NAMALWA (cell line): ENCODE measurements around the gene PLEKHA7.
A peak's percentile ranks its signal among the peaks of the same experiment; 100 is the strongest.

Experiments used
- DNase-seq: peaks from one replicate; pipeline ENCODE4 v3.0.0-alpha.2; 2015; ENCODE audit warnings: low spot score

Gene PLEKHA7

GRCh38 chr11:16805938-16806337 is 208.3 kb downstream of the PLEKHA7 start:
- DNase-seq, result no peak

- DNase-seq, result no peak
These were observed 209.9 kb downstream of the PLEKHA7 start for GRCh38 chr11:16804104-16804947.

DNA sequence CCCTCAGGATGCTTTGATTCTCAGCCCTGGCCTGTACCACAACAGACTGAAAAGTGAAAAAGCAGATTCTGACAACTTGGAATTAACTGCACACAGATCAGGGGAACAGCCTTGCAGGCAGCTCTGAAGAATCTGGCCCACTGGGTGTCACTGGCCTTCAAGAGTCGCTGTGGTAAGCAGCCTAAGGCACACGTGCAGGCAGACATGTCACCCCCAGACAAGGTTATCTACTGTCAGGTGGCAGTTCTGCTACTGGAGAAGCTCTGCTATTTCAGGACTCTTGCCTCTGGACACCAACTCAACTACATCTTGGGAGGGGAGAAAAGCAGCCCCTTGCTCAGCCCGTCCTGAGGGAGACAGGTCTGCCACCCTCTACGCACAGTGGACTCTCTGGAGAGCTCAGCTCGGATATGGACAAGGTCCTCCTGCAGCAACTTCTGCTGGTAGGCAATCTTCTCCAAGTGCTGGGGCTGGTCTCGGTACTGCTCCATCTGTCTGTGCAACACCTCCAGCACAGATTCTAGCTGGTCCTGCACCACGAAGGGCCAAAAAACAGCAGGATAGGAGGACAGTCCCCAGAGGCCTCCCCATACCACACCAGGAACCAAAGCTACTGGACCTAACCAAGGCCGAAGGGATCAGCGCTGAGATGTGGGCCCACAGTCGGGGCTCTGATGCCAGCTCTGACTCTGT is 212.8 kb downstream of the PLEKHA7 start:
- DNase-seq, result no peak

- DNase-seq, result no peak
These were observed 213.8 kb downstream of the PLEKHA7 start for GRCh38 chr11:16800382-16800781.

- no peak for DNase-seq
These were observed 214.3 kb downstream of the PLEKHA7 start for GRCh38 chr11:16799890-16800289.

DNA sequence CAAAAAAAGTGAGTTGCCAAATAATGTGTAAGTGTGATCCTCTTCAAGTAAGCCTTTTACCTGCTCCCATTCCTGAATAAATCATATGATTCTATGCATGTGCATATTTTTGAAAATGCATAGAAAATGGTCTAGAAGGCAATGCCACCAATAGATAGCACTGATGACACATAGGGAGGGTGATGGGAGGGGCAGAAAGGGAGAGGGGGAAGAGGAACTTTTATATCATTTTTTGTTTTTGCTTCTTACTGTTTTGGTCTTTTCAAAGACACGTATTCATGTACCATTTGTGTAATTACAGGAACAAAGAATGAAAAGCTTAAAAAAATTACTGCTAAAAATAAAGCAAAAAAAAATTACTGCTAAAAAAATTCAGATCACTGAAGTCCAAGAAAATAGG is 215.0 kb downstream of the PLEKHA7 start:
- DNase-seq, result no peak

DNA sequence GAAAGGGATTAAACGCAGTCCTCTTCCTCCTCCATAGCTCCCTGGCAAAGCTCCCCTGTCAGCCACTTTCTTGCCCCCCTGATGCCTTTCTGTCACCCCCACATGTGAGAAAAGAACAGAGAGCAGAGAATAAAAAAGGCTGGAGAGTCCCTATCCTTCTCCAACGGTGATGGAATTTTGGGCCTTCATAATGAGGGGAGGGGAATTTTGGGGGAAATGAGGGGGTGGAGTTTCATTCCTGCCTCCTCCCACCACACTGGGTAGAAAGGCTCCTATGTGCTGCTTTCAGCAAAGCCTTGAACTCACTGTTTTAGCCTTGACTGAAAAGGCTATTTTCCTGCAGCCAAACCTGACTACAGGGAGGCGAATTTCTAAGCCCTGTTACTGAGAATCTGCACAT is 216.4 kb downstream of the PLEKHA7 start:
- DNase-seq, result no peak

DNA sequence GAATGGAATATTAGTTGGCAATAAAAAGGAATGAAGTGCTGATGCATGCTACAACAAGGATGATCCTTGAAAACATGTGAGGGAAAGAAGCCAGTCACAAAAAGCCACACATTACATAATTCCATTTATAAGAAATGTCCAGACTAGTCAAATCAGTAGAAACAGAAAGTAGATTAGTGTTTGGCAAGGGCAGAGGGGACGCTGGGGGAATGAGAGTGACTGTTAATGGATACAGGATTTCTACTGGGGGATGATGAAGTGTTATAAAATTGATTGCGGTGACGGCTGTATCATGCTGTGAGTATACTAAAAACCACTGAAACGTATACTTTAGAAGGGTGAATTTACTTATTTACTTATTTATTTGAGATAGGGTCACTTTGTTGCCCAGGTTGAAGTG is 217.9 kb downstream of the PLEKHA7 start:
- DNase-seq, result no peak

GRCh38 chr11:16795146-16795545 is 219.1 kb downstream of the PLEKHA7 start:
- DNase-seq, result no peak

GRCh38 chr11:16794047-16794818 is 220.0 kb downstream of the PLEKHA7 start:
- no peak for DNase-seq

- DNase-seq, result no peak
These were observed 220.7 kb downstream of the PLEKHA7 start for GRCh38 chr11:16793511-16793910.

DNA sequence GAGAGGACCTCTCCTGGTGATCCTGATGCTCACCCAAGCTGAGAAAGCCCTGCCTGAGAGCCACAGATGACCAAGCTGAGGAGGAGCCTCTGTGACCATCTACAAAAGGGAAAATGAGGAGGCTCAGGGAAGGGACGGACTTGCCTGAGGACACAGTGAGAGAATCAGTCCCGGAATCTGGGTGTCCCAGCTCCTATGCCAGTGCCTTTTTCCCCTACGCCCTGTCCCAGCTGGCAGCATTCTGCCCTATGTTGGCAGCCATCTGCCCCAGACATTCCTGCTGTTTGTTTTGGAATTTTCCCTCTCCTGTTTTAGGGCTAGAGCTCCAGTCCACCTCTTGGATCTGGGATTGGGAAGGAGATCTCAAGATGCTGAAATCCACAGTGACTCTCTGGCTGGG is 221.2 kb downstream of the PLEKHA7 start:
- DNase-seq, result no peak

DNA sequence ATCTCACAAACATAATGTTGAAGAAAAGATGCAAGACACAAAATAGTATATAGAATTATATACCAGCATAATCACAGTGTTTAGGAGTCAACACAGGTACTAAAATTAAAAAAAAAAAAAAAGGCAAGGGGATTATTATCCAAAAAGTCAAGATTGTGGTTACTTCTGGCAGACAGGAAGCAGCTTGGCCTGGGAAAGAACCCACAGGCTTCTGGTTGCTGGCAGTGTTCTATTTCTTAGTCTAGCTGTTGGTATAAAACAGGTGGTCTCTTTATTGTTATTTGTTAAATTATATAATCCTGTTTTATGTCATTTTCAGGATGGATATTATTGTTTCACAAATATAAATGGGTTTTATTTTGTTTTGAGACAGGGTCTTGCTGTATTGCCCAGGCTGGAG is 221.8 kb downstream of the PLEKHA7 start:
- no peak for DNase-seq

GRCh38 chr11:16791191-16791961 is 222.8 kb downstream of the PLEKHA7 start:
- DNase-seq, result no peak

GRCh38 chr11:16790486-16791190 is 223.6 kb downstream of the PLEKHA7 start:
- no peak for DNase-seq

DNA sequence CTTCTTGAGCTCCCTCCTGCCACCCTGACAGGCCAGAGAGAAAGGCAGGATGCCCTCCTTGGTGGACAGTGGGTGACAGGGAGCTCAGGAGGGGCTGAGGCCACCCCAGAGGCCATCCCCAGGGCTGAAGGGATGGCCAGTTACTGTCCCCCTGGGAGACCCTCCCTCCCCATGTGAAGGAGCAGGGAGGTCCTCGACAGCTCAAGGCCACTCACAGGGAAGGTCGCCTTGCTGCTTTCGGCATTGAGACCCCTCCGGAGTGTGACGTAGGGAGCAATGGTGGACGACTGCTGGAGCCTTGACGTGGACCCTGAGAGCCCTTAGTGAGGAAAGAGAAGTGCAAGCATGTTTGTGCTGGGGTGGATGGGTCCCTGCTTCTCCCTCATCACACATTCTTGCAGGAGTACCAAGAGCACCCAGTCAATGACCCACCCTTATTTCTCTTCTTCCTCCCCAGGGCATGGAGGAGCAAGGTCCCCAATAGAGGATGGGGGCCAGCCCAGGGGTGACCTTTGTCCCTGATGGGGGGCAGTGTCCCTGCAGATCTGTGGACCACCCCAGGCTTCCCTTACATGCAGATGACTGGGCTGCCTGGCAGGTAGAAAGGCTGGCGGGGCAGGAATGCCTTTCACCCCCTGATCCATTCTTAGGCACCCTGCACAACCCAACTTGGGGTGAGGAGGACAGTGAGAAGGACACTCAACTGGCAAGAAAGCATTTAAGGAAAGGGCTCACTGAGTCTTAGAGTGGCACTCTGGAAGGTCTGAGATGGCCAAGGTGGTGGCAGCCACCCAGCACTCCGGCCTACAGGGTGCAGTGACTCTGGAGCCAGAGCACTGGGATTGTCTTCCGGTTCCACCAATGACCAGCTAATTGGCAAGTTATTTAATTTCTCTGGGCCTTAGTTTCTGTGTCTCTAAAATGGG is 224.4 kb downstream of the PLEKHA7 start:
- DNase-seq, result no peak

DNA sequence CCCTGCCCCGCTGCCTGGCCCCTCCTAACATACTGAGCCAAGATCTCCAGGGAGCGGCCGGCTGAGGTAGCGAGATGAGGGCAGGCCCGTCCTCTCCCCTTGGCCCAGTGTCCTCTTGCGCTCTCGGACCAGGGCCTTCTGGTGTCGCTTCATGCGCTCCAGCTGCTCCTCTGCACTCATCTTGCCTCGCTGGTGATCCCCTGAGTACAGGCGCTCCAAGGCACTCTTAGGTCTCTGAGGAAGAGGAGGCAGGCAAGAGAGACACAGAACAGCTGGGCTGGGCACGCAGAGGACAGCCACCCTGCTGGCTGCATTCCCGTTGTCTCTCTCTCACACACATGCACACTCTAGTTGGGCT is 225.2 kb downstream of the PLEKHA7 start:
- DNase-seq, result no peak

- DNase-seq, result peak; percentile 61
These were observed 225.8 kb downstream of the PLEKHA7 start for GRCh38 chr11:16788141-16789062.

DNA sequence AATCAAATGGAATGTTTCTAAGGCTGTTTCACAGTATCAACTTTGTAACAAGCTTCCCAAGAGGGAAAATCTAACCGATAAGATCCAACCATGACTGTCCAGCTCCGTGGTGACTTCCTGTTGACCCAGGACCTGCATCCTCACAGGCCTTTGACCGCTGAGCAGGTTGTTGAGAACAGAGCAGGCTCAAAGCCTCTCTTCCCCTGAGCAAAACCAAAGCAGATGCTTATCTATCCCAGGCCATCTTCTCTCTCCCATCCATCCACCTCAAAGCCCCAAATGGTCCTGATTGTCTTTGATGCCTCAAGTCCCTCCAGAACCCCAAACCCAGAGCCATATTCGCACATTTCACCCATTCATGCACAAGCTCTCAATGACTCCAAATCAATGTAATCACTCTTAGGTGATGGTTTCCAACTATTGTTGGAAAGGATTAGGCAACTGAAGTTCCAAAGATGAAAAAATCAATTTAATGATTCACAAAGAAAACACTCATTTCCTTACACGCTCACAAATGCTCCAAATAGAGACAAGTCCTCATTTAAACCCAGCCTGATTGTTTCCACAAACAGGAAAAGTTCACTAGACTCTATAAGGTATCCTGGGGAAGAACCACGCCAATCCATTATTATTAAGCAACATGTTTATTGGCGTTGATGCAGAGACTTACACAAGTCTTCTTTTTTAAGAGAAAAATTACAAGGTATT is 227.0 kb downstream of the PLEKHA7 start:
- DNase-seq, result no peak
